ENCODE measurements around the gene DPP3. TPM values are rescaled to one million over a fixed set of nuclear protein-coding genes. Genes with fewer than 3 reads are reported as not detected.

Gene DPP3
- total and polyA plus RNA-seq, 2 of the 4 experiments (the other 2 are of a cell fraction): 51.8 to 66.3 TPM

GRCh38 chr11:66472054-66472453 is 8.2 kb upstream of the DPP3 start:
- no peak overlapping the region for H2BK120ac ChIP-seq (ENCODE audit: low read depth, low read length)
- no peak overlapping the region for H2BK20ac ChIP-seq (ENCODE audit: low read depth, low read length)
- no peaks in the 10 kb centered on the region for H3K9me3 ChIP-seq (ENCODE audit: control insufficient read depth, insufficient read depth, low read length)
- H3K4me2 ChIP-seq (ENCODE audit: low read depth, low read length): no peak overlapping the region
- DNase-seq: no peak
- no peaks in the 10 kb centered on the region; the same call in 1 of the 2 replicates for H4K20me1 ChIP-seq (ENCODE audit: insufficient read depth, low read length)
- no peaks in the 10 kb centered on the region for H3K27me3 ChIP-seq (ENCODE audit: control insufficient read depth, insufficient read depth, low read length)
- H2AK9ac ChIP-seq (replicated peaks; ENCODE audit: low read depth, low read length, poor library complexity): no peak overlapping the region
- H3K9ac ChIP-seq (ENCODE audit: low read depth, low read length): no peak overlapping the region
- H2AFZ ChIP-seq (replicated peaks; ENCODE audit: low read length, poor library complexity): no peak overlapping the region
- H3K4me1 ChIP-seq (ENCODE audit: control insufficient read depth, insufficient read depth, low read length): peaks cover 8% of the 10 kb centered on the region; the same call in 1 of the 2 replicates
- H2BK15ac ChIP-seq (ENCODE audit: low read depth, low read length): no peak overlapping the region
- H3K36me3 ChIP-seq (ENCODE audit: control insufficient read depth, insufficient read depth, low read length): peaks cover 35% of the 10 kb centered on the region
- CTCF ChIA-PET: no interaction called here
- intact Hi-C loops (cut with micrococcal nuclease): no loop called here
- no peak overlapping the region for H3K27ac ChIP-seq (ENCODE audit: insufficient read depth, low read length)
- ATAC-seq (ENCODE audit: low read depth): no peak
- peaks cover 20 to 32% of the 10 kb centered on the region in 2 experiments for H3K79me1 ChIP-seq (ENCODE audit: low read depth in 1 of 2, low read length in 2 of 2)
- H3K4ac ChIP-seq (ENCODE audit: low read depth, low read length): no peak overlapping the region
- no peak overlapping the region for H4K8ac ChIP-seq (ENCODE audit: low read depth in 2 of 2, low read length in 2 of 2)
- no peak overlapping the region for H4K5ac ChIP-seq (ENCODE audit: low read depth, low read length)
- WGBS, 2 experiments (ENCODE audit: extremely low coverage in 2 of 2, insufficient read length in 1 of 2): 88% methylated on average over 6 of the region's 9 CpGs; no CpG with 5 or more reads in 1 of the 2 experiments
- H3K56ac ChIP-seq (ENCODE audit: extremely low read depth, insufficient read depth, low read length): no peak overlapping the region
- H2AK5ac ChIP-seq (ENCODE audit: low read depth, low read length): no peak overlapping the region
- no peak overlapping the region for H3K4me3 ChIP-seq (ENCODE audit: insufficient read depth, low read depth, low read length)
- in situ Hi-C loops (cut with MboI; ENCODE audit: low sequenced_read_pairs): no loop called here
- no peak overlapping the region for H3K18ac ChIP-seq (ENCODE audit: low read depth, low read length)
- no peak for TF ChIP-seq RAD21 (IDR thresholded peaks at IDR 0.05; ENCODE audit: low read length)
- no peak for TF ChIP-seq USF2 (IDR thresholded peaks at IDR 0.05; ENCODE audit: low read depth, low read length)
- TF ChIP-seq NFE2L2 (IDR thresholded peaks at IDR 0.05; ENCODE audit: low read depth, low read length): no peak
- TF ChIP-seq CHD1 (IDR thresholded peaks at IDR 0.05; ENCODE audit: low read depth, low read length): no peak
- no peak for TF ChIP-seq BHLHE40 (IDR thresholded peaks at IDR 0.05; ENCODE audit: low read depth, low read length)
- no peak for TF ChIP-seq MXI1 (IDR thresholded peaks at IDR 0.05; ENCODE audit: borderline replicate concordance, low read depth, low read length)
- no peak for TF ChIP-seq ELK1 (IDR thresholded peaks at IDR 0.05; ENCODE audit: borderline replicate concordance, low read depth, low read length)
- no peak for TF ChIP-seq SMC3 (IDR thresholded peaks at IDR 0.05; ENCODE audit: low read depth, low read length)
- no peak for TF ChIP-seq MAZ (IDR thresholded peaks at IDR 0.05; ENCODE audit: borderline replicate concordance, low read depth, low read length)
- no peak for TF ChIP-seq FOS (IDR thresholded peaks at IDR 0.05; ENCODE audit: low read depth, low read length)
- TF ChIP-seq RCOR1 (IDR thresholded peaks at IDR 0.05; ENCODE audit: insufficient replicate concordance, low read length): no peak
- no peak for TF ChIP-seq POLR2A (IDR thresholded peaks at IDR 0.05; ENCODE audit: low read depth, low read length)
- peaks cover 8% of the 10 kb centered on the region for H3K9me1 ChIP-seq (ENCODE audit: insufficient read depth, low read length)
- H3K14ac ChIP-seq (replicated peaks; ENCODE audit: low read depth, low read length): no peak overlapping the region
- H3K23ac ChIP-seq (ENCODE audit: low read depth, low read length): no peak overlapping the region
- no peak overlapping the region for H4K91ac ChIP-seq (ENCODE audit: insufficient read depth, low read depth, low read length)
- POLR2A ChIA-PET (ENCODE audit: unreplicated experiment): interaction anchor here (0.6 kb wide), 1 partner anchor 126 kb away, joined by 4 read pairs; no protein-coding TSS in a partner anchor
- no peak overlapping the region for H2BK5ac ChIP-seq (ENCODE audit: low read depth, low read length, poor library complexity, severe bottlenecking)
- dilution Hi-C loops (cut with HindIII; ENCODE audit: low sequenced_read_pairs, unreplicated experiment): no loop called here
- BruUV-seq (replicated peaks): no TSS peak

Measured in IMR-90 (cell line).